ENCODE data around the gene SLC38A3.

SLC38A3 gene

DNA sequence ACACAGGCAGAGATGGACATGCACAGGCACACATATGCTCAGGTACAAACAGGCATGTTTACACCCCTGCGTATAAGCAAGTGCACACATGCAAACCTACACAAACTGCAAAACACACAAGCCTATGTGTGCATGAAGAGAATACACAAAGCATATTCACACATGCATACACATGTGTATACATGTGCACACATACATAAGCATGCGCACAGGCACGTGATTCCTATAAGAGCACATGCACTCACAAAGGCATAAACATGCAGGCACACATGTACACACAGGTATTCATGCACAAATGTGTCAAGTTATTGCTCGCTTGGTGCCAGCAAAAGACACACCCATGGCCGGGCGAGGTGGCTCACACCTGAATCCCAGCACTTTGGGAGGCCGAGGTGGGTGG lies 15.1 kb upstream of the SLC38A3 start:
- Mint-ChIP-seq H3K4me3 (no peak overlapping the region), H3K36me3 (no peaks in the 10 kb centered on the region), H3K27me3 (peaks cover 48% of the 10 kb centered on the region), H3K9me3 (no peaks in the 10 kb centered on the region), H3K27ac (no peak overlapping the region), H3K4me1 (peaks cover 13% of the 10 kb centered on the region)
- CTCF ChIA-PET: interaction anchor here (1.3 to 3.4 kb wide), 4 partner anchors 26 to 85 kb away, joined by 3 to 30 read pairs (median 10); no protein-coding TSS in a partner anchor
- no peak for DNase-seq

DNA sequence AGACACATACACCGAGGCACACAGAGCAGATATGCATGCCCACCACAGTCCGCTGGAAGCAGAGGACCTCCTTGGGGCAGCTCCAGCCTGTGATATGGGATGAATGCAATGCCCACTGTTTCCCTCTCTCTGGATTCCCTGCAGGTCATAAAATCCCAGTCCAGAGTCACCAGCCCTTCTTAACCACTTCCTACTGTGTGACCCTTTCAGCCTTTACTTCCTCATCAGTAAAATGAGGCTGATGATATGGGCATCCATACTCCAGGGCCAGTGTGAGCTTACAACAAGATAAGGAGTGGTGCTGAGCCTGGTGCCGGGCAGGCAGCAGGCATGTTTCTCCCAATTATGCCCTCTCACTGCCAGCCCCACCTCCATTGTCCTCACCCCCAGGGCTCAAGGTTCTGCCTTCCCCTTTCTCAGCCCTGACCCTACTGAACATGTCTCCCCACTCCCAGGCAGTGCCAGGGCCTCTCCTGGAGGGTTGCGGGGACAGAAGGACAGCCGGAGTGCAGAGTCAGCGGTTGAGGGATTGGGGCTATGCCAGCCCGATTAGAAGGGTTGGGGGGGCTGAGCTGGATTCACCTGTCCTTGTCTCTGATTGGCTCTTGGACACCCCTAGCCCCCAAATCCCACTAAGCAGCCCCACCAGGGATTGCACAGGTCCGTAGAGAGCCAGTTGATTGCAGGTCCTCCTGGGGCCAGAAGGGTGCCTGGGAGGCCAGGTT lies 14.0 kb upstream of the SLC38A3 start, which contains the start of gene GNAT1:
Gene GNAT1 (plus strand): TSS at position 675 of the 725 bp plus-strand sequence. CDS start 116 bp downstream, outside the sequence.
- Mint-ChIP-seq H3K36me3 (no peaks in the 10 kb centered on the region), H3K27ac (no peak within 1 kb of the TSS), H3K4me3 (no peak within 1 kb of the TSS), H3K4me1 (peaks cover 13% of the 10 kb centered on the region), H3K27me3 (peaks cover 59% of the 10 kb centered on the region), H3K9me3 (no peaks in the 10 kb centered on the region)
- no peak for DNase-seq
- CTCF ChIA-PET: interaction anchor here (1.0 to 6.7 kb wide), 7 partner anchors 9 to 133 kb away, joined by 4 to 202 read pairs (median 12); partner anchors contain the start of gene SLC38A3

DNA sequence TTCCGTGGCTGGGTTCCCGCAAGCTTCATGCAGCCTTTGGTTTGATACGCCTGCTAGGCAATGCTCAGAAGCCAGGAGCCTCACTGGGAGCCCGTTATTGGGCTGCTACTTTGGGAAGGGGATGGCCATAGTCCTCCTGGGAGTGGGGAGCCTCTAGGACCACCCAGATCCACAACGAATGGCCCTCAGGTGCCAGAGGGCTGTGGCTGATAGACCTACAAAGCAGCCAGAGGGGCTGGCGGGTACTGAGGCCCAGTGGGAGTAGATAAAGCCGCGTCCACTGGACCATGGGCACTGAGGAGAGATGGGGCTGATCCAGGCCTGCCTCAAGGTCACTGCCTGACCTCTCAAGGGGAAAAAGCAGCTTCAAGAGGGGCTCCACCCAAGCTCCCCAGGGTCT lies 12.9 kb upstream of the SLC38A3 start:
- H3K27me3 Mint-ChIP-seq: peaks cover 66% of the 10 kb centered on the region
- CTCF ChIA-PET: interaction anchor here (0.7 to 6.7 kb wide), 11 partner anchors 10 to 91 kb away, joined by 3 to 202 read pairs (median 6); partner anchors contain the start of gene SLC38A3
- no peak overlapping the region for H3K4me3 Mint-ChIP-seq
- no peaks in the 10 kb centered on the region for H3K9me3 Mint-ChIP-seq
- no peak for DNase-seq
- H3K36me3 Mint-ChIP-seq: no peaks in the 10 kb centered on the region
- peaks cover 13% of the 10 kb centered on the region for H3K4me1 Mint-ChIP-seq
- H3K27ac Mint-ChIP-seq: no peak overlapping the region

DNA sequence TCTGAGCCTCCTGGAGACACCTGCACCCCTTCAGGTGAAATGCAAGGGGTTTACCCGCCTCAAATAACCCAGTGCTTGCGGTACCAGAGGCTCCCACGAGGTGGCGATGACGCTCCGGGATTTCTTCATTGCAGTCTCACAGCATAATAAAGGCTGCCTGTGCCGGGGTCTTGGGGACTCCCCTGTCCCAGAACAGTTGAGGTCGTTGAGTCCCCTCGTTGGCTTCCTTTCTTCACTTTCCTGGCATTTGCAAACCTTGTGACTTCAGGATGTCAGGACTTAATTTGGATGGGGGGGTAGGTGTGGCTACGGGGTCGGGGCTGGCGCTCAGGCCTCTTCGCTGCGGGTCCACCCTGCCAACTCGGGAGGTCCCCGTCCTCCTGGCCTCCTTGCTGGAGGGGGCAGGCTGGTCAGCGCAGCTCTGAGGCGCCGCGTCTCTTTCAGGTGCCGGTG lies 12.4 kb upstream of the SLC38A3 start:
- H3K36me3 Mint-ChIP-seq: no peaks in the 10 kb centered on the region
- peaks cover 68% of the 10 kb centered on the region for H3K27me3 Mint-ChIP-seq
- H3K27ac Mint-ChIP-seq: peak overlapping the region; percentile 65
- DNase-seq: peak; percentile 90
- H3K4me3 Mint-ChIP-seq: no peak overlapping the region
- H3K4me1 Mint-ChIP-seq: peaks cover 13% of the 10 kb centered on the region
- CTCF ChIA-PET: interaction anchor here (0.7 to 6.7 kb wide), 12 partner anchors 11 to 90 kb away, joined by 3 to 202 read pairs (median 8); partner anchors contain the start of gene SLC38A3
- H3K9me3 Mint-ChIP-seq: no peaks in the 10 kb centered on the region

DNA sequence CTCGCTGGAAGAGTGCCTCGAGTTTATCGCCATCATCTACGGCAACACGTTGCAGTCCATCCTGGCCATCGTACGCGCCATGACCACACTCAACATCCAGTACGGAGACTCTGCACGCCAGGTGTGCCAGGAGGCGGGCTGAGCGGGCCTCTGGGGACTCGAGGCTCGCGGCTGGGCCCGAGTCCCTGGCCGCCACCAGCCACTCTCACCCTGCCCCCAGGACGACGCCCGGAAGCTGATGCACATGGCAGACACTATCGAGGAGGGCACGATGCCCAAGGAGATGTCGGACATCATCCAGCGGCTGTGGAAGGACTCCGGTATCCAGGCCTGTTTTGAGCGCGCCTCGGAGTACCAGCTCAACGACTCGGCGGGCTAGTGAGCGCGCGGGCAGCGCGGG lies 11.8 kb upstream of the SLC38A3 start:
- H3K4me3 Mint-ChIP-seq: no peak overlapping the region
- H3K36me3 Mint-ChIP-seq: no peaks in the 10 kb centered on the region
- H3K9me3 Mint-ChIP-seq: no peaks in the 10 kb centered on the region
- CTCF ChIA-PET: interaction anchor here (0.8 to 6.7 kb wide), 7 partner anchors 11 to 85 kb away, joined by 3 to 202 read pairs (median 22); partner anchors contain the start of genes LSMEM2 and SLC38A3
- H3K27ac Mint-ChIP-seq: no peak overlapping the region
- DNase-seq: peak; percentile 28
- H3K4me1 Mint-ChIP-seq: peaks cover 13% of the 10 kb centered on the region
- H3K27me3 Mint-ChIP-seq: peaks cover 74% of the 10 kb centered on the region

DNA sequence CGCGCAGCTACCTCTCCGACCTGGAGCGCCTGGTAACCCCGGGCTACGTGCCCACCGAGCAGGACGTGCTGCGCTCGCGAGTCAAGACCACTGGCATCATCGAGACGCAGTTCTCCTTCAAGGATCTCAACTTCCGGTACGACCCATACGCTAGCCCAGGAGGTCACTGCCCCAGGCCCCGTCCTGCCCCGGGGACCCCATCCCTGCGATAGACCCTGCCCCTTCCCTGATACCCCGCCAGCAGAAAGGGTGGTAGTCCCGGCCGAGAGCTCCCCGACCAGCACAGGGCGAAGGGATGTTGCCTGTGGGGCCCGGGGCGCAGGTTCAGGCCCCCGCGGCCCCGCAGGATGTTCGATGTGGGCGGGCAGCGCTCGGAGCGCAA lies 11.3 kb upstream of the SLC38A3 start:
- DNase-seq: no peak
- CTCF ChIA-PET: interaction anchor here (0.8 to 6.7 kb wide), 10 partner anchors 10 to 91 kb away, joined by 3 to 202 read pairs (median 10); partner anchors contain the start of genes LSMEM2 and SLC38A3
- Mint-ChIP-seq H3K9me3 (no peaks in the 10 kb centered on the region), H3K4me1 (peaks cover 13% of the 10 kb centered on the region), H3K27ac (no peak overlapping the region), H3K36me3 (no peaks in the 10 kb centered on the region), H3K27me3 (peaks cover 78% of the 10 kb centered on the region), H3K4me3 (no peak overlapping the region)

DNA sequence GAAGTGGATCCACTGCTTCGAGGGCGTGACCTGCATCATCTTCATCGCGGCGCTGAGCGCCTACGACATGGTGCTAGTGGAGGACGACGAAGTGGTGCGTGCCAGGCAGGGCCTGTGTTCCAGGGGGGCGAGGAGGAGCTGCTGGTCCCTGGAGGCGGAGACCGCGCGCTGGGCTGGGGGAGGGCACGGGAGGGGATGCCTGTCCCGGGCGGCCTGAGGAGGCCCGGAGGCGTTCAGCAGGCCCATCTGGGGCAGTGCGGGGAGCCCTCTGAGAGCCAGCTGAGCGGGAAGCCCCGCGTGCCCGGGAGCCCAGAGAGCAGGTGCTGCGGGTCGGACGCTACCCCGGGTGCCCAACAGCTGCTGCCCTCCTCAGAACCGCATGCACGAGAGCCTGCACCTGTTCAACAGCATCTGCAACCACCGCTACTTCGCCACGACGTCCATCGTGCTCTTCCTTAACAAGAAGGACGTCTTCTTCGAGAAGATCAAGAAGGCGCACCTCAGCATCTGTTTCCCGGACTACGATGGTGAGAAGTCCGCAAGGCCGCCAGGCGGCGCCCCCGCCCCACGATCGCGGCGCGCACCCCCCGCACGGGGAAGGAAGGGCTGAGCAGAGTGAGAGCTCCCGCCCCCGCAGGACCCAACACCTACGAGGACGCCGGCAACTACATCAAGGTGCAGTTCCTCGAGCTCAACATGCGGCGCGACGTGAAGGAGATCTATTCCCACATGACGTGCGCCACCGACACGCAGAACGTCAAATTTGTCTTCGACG lies 10.8 kb upstream of the SLC38A3 start:
- Mint-ChIP-seq H3K27ac (no peak overlapping the region), H3K27me3 (peaks cover 80% of the 10 kb centered on the region), H3K4me3 (no peak overlapping the region), H3K36me3 (no peaks in the 10 kb centered on the region), H3K9me3 (no peaks in the 10 kb centered on the region), H3K4me1 (peaks cover 13% of the 10 kb centered on the region)
- CTCF ChIA-PET: interaction anchor here (0.8 to 6.7 kb wide), 21 partner anchors 10 to 134 kb away, joined by 3 to 202 read pairs (median 6); partner anchors contain the start of genes LSMEM2, SLC38A3 and TUSC2
- DNase-seq: peak; percentile 86

DNA sequence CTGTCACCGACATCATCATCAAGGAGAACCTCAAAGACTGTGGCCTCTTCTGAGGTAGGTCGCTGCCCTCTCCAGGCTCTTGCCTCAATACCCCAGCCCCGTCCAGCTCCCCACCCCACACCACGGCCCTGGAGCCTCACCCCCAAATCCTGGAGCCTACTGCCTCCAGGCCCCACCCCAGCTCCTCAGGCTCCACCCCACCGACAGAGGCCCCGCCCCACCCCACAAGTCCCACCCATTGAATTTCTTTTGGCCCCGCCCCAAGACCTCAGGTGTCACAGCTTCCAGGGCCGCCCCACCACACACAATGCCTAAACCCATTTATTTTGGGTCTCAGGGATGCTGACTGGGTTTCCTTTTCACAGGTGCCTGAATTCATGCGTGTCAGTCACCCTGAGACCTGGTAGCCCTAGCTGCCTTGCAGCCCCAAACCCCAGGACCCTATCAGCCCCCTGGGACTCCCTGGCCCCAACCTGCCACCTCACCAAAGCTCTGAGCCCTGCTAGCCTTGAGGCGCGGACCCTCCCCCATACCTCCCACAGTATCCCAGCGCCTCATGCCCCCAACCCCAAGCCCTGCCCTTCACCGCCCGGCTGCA lies 10.1 kb upstream of the SLC38A3 start:
- no peak overlapping the region for H3K27ac Mint-ChIP-seq
- peaks cover 13% of the 10 kb centered on the region for H3K4me1 Mint-ChIP-seq
- CTCF ChIA-PET: interaction anchor here (0.9 to 6.7 kb wide), 20 partner anchors 9 to 134 kb away, joined by 3 to 202 read pairs (median 6); partner anchors contain the start of genes LSMEM2, SLC38A3 and TUSC2
- peaks cover 79% of the 10 kb centered on the region for H3K27me3 Mint-ChIP-seq
- H3K9me3 Mint-ChIP-seq: no peaks in the 10 kb centered on the region
- DNase-seq: no peak
- no peaks in the 10 kb centered on the region for H3K36me3 Mint-ChIP-seq
- H3K4me3 Mint-ChIP-seq: no peak overlapping the region

DNA sequence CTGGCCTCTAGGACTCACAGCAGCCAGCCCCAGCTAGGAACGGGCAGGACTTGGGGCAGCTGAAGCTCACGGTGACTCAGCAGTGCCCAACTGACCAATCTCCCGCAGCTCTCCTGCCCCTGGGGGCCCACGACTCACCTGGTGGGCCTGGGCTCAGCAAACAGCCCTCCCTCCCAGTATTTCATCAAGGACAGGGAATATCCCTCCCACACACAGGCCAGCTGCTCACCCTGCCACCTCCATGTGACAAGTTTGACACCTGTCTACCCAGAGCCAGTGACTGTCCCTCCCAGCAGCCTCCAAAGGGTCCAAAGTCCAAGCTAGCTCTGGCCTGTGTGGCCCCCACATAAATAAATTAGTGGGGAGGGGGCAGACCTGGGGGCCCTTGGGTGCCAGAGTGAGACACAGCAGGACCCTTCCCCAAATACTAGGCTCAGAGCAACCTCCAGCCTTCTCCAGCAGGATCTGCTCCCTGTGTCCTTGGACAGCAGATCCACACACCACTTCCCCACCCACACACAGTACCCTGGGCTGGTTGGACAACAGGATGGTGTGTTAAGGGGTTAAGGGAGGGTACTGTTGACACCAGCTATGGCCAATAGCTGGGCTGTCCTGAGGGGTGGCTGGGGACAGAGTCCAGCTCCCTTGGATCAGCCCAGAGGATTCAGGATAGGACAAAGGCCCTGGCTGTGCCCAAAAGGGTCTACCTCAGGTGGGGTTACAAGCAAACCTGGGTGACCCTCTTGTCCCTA lies 9.4 kb upstream of the SLC38A3 start:
- DNase-seq: no peak
- CTCF ChIA-PET: interaction anchor here (0.8 to 6.7 kb wide), 17 partner anchors 8 to 133 kb away, joined by 3 to 202 read pairs (median 8); partner anchors contain the start of genes LSMEM2, SLC38A3 and TUSC2
- Mint-ChIP-seq H3K36me3 (no peaks in the 10 kb centered on the region), H3K27me3 (peaks cover 82% of the 10 kb centered on the region), H3K9me3 (no peaks in the 10 kb centered on the region), H3K4me1 (peaks cover 13% of the 10 kb centered on the region), H3K4me3 (no peak overlapping the region), H3K27ac (no peak overlapping the region)

DNA sequence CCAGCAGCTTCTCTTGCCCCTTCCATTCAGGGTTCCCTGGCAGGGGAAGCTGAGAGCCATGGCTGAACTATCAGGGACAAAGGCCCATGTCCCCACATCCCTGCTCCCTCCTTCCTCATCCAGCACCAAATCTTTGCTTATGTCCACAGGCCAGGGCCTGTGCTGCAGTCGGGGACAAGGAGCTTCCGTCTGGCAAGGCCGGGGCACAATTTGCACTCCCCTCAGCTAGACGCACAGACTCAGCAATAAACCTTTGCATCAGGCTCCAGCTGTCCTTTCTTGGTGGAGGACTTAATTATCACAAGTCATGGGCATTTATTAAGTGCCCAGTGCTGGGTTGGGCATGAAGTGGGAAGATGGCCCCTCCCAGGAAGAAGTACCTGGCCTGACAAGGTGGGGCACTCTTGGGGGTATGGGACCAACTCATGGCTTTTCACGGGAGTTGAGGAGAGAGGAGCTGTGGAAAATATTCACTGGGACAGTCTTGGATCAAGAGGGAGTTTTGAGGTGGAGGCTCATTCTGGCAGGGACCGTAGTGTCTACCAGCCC lies 8.7 kb upstream of the SLC38A3 start:
- DNase-seq: no peak
- H3K9me3 Mint-ChIP-seq: no peaks in the 10 kb centered on the region
- no peak overlapping the region for H3K27ac Mint-ChIP-seq
- CTCF ChIA-PET: interaction anchor here (0.8 to 6.7 kb wide), 7 partner anchors 14 to 76 kb away, joined by 3 to 202 read pairs (median 9); no protein-coding TSS in a partner anchor
- H3K36me3 Mint-ChIP-seq: no peaks in the 10 kb centered on the region
- H3K27me3 Mint-ChIP-seq: peaks cover 83% of the 10 kb centered on the region
- no peak overlapping the region for H3K4me3 Mint-ChIP-seq
- H3K4me1 Mint-ChIP-seq: peaks cover 13% of the 10 kb centered on the region

DNA sequence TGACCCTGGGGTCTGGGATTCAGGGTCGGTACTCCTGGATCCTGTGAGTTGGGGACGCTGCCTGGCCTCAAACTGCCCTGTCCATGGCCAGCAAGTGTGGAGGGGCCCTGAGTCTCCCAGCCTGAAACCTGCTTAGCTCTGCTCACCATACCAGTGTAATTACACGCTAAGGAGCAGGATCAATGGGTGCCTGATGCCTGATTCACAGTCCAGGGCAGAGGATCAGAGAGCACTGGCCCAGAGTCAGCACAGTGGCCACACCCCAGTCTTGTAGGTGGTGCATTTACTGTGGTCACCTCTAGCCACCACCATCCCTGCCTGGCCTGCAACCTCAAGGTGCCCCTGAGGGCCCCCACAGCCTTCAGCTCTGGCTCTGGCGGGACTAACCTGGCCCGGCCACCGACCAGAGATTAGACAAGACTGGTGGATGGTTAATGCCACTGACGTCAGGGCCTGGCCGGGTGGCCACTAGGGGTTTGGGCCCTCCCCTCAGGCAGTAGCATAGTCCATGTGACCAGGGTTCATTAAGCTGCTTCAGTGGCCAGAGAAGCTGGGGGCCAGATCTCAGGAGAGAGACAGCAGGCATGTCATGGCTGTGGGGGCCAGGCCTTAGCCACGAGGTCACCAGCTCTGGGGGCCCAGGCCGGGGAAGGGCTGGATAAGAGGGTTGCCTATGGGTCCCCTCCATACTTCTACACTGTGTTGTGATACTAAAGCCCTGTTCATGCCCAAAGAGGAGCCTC lies 3.3 kb upstream of the SLC38A3 start:
- Mint-ChIP-seq H3K4me1 (peaks cover 2% of the 10 kb centered on the region), H3K27me3 (peaks cover 85% of the 10 kb centered on the region), H3K36me3 (no peaks in the 10 kb centered on the region), H3K4me3 (no peak overlapping the region), H3K9me3 (no peaks in the 10 kb centered on the region), H3K27ac (no peak overlapping the region)
- no peak for DNase-seq
- CTCF ChIA-PET: interaction anchor here (1.6 to 5.6 kb wide), 3 partner anchors 9 to 24 kb away, joined by 3 to 40 read pairs (median 11); partner anchors contain the start of gene GNAT1

DNA sequence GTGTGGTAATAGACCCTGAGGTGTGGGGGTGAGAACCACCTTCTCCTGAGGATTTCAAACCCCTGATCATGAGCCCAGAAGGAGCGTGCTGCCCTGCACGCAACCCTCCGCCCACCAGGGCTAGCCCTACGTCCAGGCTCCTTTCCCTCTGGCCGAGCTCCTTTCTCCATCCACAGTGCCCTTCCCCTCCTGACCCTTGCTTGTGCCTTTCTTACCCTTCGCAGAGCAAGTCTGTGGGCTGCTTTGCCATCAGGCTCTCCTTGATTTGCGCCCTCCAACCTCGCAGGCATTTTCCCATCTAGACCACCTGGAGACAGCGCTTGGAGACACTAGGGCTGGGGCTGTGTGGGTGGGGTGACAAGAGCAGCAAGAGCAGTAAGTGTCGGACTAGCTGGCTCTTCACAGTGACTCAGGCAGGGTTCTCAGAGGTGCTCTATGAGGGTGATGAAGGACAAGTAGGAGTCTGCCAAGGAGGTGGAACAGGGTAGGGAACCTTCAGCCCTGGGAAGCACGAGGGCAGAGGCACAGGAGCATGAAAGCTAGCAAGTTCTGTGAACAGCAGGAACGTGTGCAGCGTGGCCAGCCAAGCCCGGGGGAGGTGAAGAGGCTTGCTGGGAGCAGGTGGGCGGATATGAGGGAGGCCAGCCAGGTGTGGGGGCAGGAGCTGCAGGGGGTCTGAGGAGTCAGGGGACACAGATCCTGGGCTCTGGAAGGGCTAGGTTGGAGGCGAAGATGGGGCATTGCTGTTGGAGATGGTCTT lies 2.5 kb upstream of the SLC38A3 start:
- H3K4me3 Mint-ChIP-seq: no peak overlapping the region
- H3K4me1 Mint-ChIP-seq: peaks cover 2% of the 10 kb centered on the region
- CTCF ChIA-PET: interaction anchor here (1.6 to 5.6 kb wide), 4 partner anchors 9 to 23 kb away, joined by 3 to 40 read pairs (median 8); partner anchors contain the start of gene GNAT1
- H3K9me3 Mint-ChIP-seq: no peaks in the 10 kb centered on the region
- H3K27me3 Mint-ChIP-seq: peaks cover 91% of the 10 kb centered on the region
- no peak for DNase-seq
- H3K36me3 Mint-ChIP-seq: no peaks in the 10 kb centered on the region
- no peak overlapping the region for H3K27ac Mint-ChIP-seq

Measured in activated naive CD4-positive, alpha-beta T cell treated with anti-CD3 and anti-CD28 coated beads, Interleukin-2, amount 10 ng/mL, durations not matched to agents 7 days and 5 days (primary cell).